HepG2 (cell line): ENCODE results near the gene NRBP1. TPM values are rescaled to one million over a fixed set of nuclear protein-coding genes. Genes with fewer than 3 reads are reported as not detected.

Experiments
- ARNT2 ChIP-seq: sonication (generic); formaldehyde crosslinking; IDR thresholded peaks from 2 replicates; pipeline ENCODE4 v1.8.0; 2022; ENCODE audit warnings: mild to moderate bottlenecking, low read depth, missing genetic modification reagents, moderate library complexity
- BCL6 ChIP-seq: IDR thresholded peaks from 2 replicates; pipeline ENCODE4 v1.6.1; 2016; ENCODE audit warnings: missing genetic modification reagents, missing compliant biosample characterization
- BHLHE40 ChIP-seq: IDR thresholded peaks from 2 replicates; pipeline ENCODE4 v1.6.1; 2011; ENCODE audit warnings: low read length, improper control_type of control experiment
- EP300 ChIP-seq, 3 experiments: sonication (generic) in 1 of 3; formaldehyde crosslinking in 1 of 3; IDR thresholded peaks; 2 replicates each; pipeline versions ENCODE4 v1.5.1 to v1.6.1; 2011 to 2020; ENCODE audit warnings: low read depth in 2 of 3, low read length in 2 of 3, borderline replicate concordance in 1 of 3, improper control_type of control experiment in 1 of 3, mild to moderate bottlenecking in 1 of 3, missing genetic modification reagents in 1 of 3, moderate library complexity in 1 of 3
- KMT2B ChIP-seq: IDR thresholded peaks from 2 replicates; pipeline ENCODE4 v1.6.1; 2016; ENCODE audit warnings: missing genetic modification reagents, missing compliant biosample characterization
- RCOR2 ChIP-seq: IDR thresholded peaks from 2 replicates; pipeline ENCODE4 v1.6.1; 2016; ENCODE audit warnings: missing biosample characterization, missing genetic modification reagents
- SAP130 ChIP-seq: IDR thresholded peaks from 2 replicates; pipeline ENCODE4 v1.6.1; 2016; ENCODE audit warnings: low read depth
- SMYD3 ChIP-seq: sonication (generic); formaldehyde crosslinking; IDR thresholded peaks from 2 replicates; pipeline ENCODE4 v1.8.1; 2023; ENCODE audit warnings: mild to moderate bottlenecking, missing genetic modification reagents
- ZNF205 ChIP-seq: IDR thresholded peaks from 2 replicates; pipeline ENCODE4 v1.6.1; 2018; ENCODE audit warnings: missing biosample characterization, missing genetic modification reagents
- ZNF33A ChIP-seq: sonication (generic); formaldehyde crosslinking; IDR thresholded peaks from 2 replicates; pipeline ENCODE4 v1.5.1; 2020; ENCODE audit warnings: missing genetic modification reagents, mild to moderate bottlenecking, moderate library complexity, borderline replicate concordance
- ZNF614 ChIP-seq: IDR thresholded peaks from 2 replicates; pipeline ENCODE4 v1.6.1; 2018; ENCODE audit warnings: missing biosample characterization, missing genetic modification reagents, inconsistent platforms, borderline replicate concordance
- polyA plus RNA-seq, 8 experiments: library from polyadenylated mRNA; depleted of rRNA in 3 of 8; stranded (reverse) in 7 of 8; unstranded in 1 of 8; fragments of >200 nt; fragmentation: Illumina TruSeq in 4 of 8; extraction: Trizol in 4 of 8; gene quantifications; 2 replicates each; pipeline versions ENCODE4 v1.2.1 to v1.2.3, GENCODE V29; 2011 to 2016; ENCODE audit warnings: low read depth in 4 of 8, missing spikeins in 1 of 8, mixed read lengths in 1 of 8; ENCODE audit not compliant: insufficient read depth in 1 of 8
- total RNA-seq, 5 experiments: library from RNA; depleted of rRNA; stranded (reverse); fragments of >200 nt; fragmentation: Illumina TruSeq; extraction: Trizol; gene quantifications; 2 replicates each; pipeline ENCODE4 v1.2.3, GENCODE V29; 2016; ENCODE audit warnings: low read depth in 1 of 5
- TF ChIP-seq, protein P1 (sequence below): sonication (generic); formaldehyde crosslinking; IDR thresholded peaks from 2 replicates; pipeline ENCODE4 v1.8.0; 2022; ENCODE audit warnings: mild to moderate bottlenecking, missing genetic modification reagents, moderate library complexity
- TF ChIP-seq, protein P2 (sequence below): sonication (generic); formaldehyde crosslinking; IDR thresholded peaks from 2 replicates; pipeline ENCODE4 v1.5.0; 2020; ENCODE audit warnings: mild to moderate bottlenecking, missing genetic modification reagents
- TF ChIP-seq, protein P3 (sequence below): sonication (generic); formaldehyde crosslinking; IDR thresholded peaks from 2 replicates; pipeline ENCODE4 v1.4.0; 2020; ENCODE audit warnings: mild to moderate bottlenecking, missing genetic modification reagents
- TF ChIP-seq, protein P4 (sequence below), 2 experiments: fragments of 450-650 bp in 1 of 2; sonication (generic) in 1 of 2; formaldehyde crosslinking in 1 of 2; IDR thresholded peaks; 2 replicates each; pipeline versions ENCODE4 v1.6.1 to v1.8.0; 2016 to 2022; ENCODE audit warnings: antibody characterized with exemption in 1 of 2, mild to moderate bottlenecking in 1 of 2, missing genetic modification reagents in 1 of 2

NRBP1 gene
- total and polyA plus RNA-seq, 2 of the 13 experiments (the other 11 are each of a cell fraction or from before 2014, with no cell fraction given): 165 to 240 TPM

DNA sequence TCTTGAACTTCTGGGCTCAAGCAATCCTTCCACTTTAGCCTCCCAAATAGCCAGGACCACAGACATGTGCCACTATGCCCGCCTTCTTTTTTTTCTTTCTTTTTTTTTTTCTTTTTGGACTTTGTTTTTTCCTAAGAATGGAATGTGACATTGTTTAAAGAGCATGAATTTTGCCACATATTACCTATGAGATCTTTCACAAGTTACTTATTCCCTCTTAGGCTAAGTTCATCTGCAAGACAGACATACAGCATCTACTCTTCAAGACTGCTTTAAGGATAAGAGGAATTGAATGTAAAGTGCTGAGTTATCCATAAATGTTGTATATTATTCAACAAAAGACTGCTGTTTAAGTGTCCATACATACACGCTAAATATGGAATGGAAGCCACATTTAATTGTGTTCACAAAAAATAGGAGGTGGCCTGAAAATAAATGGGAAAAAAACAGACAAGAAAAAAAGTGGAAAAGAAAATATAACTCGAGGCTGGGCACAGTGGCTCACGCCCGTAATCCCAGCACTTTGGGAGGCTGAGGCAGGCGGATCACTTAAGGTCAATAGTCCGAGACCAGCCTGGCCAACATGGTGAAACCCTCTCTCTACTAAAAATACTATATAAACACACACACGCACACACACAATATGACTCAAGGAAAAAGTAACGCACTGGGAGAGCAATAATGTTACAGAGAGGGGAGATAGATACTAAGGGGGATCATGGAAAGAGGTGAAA lies 15.8 kb upstream of the NRBP1 start (continued):
- TF ChIP-seq, protein P1, sequence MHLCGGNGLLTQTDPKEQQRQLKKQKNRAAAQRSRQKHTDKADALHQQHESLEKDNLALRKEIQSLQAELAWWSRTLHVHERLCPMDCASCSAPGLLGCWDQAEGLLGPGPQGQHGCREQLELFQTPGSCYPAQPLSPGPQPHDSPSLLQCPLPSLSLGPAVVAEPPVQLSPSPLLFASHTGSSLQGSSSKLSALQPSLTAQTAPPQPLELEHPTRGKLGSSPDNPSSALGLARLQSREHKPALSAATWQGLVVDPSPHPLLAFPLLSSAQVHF (CRISPR knock-in tag): no peak
- TF ChIP-seq BCL6 (CRISPR knock-in tag) (no peak), ZNF614 (CRISPR knock-in tag) (peak; percentile 62; the same call in 1 of the 2 replicates), BHLHE40 (no peak), KMT2B (no peak), ARNT2 (CRISPR knock-in tag) (no peak), SMYD3 (CRISPR knock-in tag) (no peak), ZNF33A (CRISPR knock-in tag) (no peak), EP300 (IDR thresholded peaks at IDR 0.05; ENCODE audit: low read depth in 2 of 2, low read length in 2 of 2) (peak; percentile 38 to 39; a peak in 2 of 4 replicates), EP300 (CRISPR knock-in tag; IDR thresholded peaks at IDR 0.05; ENCODE audit: borderline replicate concordance) (no peak), ZNF205 (no peak), RCOR2 (CRISPR knock-in tag) (peak; percentile 26; the same call in 1 of the 2 replicates), SAP130 (CRISPR knock-in tag) (peak; percentile 50; the same call in 1 of the 2 replicates)
- TF ChIP-seq, protein P2, sequence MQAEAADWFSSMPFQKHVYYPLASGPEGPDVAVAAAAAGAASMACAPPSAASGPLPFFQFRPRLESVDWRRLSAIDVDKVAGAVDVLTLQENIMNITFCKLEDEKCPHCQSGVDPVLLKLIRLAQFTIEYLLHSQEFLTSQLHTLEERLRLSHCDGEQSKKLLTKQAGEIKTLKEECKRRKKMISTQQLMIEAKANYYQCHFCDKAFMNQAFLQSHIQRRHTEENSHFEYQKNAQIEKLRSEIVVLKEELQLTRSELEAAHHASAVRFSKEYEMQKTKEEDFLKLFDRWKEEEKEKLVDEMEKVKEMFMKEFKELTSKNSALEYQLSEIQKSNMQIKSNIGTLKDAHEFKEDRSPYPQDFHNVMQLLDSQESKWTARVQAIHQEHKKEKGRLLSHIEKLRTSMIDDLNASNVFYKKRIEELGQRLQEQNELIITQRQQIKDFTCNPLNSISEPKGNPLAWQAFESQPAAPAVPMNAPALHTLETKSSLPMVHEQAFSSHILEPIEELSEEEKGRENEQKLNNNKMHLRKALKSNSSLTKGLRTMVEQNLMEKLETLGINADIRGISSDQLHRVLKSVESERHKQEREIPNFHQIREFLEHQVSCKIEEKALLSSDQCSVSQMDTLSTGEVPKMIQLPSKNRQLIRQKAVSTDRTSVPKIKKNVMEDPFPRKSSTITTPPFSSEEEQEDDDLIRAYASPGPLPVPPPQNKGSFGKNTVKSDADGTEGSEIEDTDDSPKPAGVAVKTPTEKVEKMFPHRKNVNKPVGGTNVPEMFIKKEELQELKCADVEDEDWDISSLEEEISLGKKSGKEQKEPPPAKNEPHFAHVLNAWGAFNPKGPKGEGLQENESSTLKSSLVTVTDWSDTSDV: no peak
- TF ChIP-seq, protein P3, sequence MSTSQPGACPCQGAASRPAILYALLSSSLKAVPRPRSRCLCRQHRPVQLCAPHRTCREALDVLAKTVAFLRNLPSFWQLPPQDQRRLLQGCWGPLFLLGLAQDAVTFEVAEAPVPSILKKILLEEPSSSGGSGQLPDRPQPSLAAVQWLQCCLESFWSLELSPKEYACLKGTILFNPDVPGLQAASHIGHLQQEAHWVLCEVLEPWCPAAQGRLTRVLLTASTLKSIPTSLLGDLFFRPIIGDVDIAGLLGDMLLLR (CRISPR knock-in tag): no peak
- TF ChIP-seq, protein P4, sequence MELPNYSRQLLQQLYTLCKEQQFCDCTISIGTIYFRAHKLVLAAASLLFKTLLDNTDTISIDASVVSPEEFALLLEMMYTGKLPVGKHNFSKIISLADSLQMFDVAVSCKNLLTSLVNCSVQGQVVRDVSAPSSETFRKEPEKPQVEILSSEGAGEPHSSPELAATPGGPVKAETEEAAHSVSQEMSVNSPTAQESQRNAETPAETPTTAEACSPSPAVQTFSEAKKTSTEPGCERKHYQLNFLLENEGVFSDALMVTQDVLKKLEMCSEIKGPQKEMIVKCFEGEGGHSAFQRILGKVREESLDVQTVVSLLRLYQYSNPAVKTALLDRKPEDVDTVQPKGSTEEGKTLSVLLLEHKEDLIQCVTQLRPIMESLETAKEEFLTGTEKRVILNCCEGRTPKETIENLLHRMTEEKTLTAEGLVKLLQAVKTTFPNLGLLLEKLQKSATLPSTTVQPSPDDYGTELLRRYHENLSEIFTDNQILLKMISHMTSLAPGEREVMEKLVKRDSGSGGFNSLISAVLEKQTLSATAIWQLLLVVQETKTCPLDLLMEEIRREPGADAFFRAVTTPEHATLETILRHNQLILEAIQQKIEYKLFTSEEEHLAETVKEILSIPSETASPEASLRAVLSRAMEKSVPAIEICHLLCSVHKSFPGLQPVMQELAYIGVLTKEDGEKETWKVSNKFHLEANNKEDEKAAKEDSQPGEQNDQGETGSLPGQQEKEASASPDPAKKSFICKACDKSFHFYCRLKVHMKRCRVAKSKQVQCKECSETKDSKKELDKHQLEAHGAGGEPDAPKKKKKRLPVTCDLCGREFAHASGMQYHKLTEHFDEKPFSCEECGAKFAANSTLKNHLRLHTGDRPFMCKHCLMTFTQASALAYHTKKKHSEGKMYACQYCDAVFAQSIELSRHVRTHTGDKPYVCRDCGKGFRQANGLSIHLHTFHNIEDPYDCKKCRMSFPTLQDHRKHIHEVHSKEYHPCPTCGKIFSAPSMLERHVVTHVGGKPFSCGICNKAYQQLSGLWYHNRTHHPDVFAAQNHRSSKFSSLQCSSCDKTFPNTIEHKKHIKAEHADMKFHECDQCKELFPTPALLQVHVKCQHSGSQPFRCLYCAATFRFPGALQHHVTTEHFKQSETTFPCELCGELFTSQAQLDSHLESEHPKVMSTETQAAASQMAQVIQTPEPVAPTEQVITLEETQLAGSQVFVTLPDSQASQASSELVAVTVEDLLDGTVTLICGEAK (IDR thresholded peaks at IDR 0.05): no peak; the same call in 1 of the 2 replicates
- TF ChIP-seq, protein P4 (CRISPR knock-in tag; IDR thresholded peaks at IDR 0.05): no peak; the same call in 1 of the 2 replicates
